CD4-positive, alpha-beta T cell treated with Interleukin-1 beta for 1 hour (primary cell): ENCODE measurements around the gene LETMD1.
"Not testable (repeated sequence)": the region's sequence is repeated elsewhere in the genome, so short reads cannot be mapped to it uniquely, and the experiment has no call there.

Source experiments
- DNase-seq, 2 donors: peaks; one replicate each; pipeline ENCODE4 v3.0.0-alpha.2; 2020 to 2022

Gene LETMD1

DNA sequence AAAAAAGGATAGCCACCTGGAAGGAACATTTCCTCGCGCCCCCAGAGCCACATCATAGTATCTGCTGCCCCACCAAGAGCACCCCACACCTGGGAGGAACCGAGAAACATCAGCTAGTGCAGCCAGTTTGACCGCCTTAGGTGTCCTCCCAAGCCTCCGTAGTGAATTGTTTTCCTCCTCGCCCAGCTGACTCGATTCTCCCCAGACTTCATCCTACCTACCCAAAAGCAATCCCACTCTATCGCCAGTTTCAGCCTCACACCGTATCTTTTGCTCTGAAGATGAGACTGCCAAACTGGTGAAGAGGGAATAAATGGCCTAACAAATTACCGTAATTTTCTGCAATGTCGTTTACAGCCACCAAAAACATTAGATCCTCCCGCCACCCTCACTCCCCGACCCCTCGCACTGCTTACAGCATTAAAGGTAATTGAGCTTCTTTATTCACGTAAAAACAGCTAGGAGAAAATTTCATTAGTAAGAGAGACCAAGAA, 20.7 kb upstream of the LETMD1 start:
- no peak for DNase-seq

GRCh38 chr12:51028126-51028812, 19.9 kb upstream of the LETMD1 start:
- DNase-seq: peak; percentile 33 to 35

GRCh38 chr12:51028813-51029150, 19.3 kb upstream of the LETMD1 start:
- no peak for DNase-seq

DNA sequence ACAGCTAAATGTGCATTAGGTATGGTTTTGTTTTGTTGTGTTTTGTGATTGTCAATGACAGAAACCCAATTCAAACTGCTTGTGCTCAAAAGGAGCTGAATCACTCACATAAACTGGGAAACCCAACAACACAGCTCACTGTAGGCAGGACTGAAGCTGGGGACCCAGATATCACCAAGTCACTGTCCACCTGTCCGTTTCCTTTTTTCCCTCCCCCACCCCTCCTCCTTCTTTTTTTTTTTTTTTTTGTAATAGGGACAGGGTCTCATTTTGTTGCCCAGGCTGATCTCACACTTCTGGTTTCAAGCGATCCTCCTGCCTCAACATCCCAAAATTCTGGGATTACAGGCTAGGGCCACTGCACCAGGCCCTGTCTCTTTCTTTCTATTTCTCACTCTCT, 15.1 kb upstream of the LETMD1 start:
- no peak for DNase-seq

GRCh38 chr12:51033457-51034089, 14.6 kb upstream of the LETMD1 start:
- DNase-seq: no peak

DNA sequence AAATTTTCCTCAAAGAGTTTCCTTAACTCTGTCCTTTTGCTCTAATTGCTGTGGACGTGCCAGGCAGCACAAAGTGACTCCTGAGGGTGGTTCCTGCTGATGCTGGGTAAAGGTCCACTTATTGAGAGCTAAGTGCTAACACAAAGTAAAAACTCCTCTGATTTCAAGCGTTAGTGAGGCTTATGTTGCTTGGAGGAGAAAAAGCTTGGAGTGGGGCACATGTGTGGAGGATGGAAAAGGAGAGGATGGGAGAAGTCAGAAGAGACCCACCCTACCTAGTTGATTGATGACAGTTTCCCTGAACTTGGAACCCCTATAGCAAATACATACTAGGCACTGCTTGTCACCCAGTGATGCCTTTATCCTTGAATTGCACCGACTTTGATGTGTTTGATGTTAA, 11.8 kb upstream of the LETMD1 start:
- DNase-seq: no peak

DNA sequence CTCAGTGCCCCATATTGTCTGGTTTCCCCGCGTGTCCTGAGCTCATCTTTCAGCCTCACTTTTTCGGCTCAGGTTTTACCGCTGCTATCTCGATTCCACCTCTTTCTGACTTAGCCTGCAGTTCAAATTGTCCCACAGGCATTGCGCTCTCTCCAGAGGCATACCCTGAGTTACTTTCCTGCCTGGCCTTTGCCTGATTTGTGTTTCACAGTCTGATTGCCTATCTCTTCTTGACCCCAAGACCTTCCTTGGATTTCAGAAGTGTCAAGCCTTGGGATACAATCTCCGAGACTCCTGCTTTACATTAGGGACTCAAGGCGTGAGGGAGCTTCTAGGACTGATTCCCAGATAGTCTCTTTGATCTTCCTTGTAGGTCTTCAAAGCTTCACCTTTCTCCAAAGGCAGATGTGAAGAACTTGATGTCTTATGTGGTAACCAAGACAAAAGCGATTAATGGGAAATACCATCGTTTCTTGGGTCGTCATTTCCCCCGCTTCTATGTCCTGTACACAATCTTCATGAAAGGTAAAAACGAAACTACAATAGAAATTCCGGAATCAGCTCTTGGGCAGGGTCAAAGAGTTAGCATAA, 629 bp downstream of the LETMD1 start:
- DNase-seq: peak in 1 of 2 donors; percentile 49

DNA sequence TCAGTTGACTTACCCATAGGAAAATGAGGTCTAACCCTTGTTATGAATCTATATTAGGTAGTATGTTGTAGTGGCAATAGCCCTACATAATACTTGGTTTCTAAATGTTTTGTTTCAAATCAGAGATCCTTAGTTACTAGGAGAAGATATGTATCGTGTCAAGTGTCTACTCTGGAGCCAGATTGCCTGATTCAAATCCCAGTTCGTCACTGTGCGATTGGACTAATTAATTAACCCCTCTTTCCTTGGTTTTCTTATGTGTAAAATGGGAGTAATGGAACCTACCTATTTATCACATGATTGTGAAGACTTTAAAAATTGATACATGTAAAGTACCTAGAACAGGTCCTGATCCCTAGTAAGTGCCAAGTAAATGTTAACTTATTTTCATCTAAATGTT, 1.4 kb downstream of the LETMD1 start:
- no peak for DNase-seq

DNA sequence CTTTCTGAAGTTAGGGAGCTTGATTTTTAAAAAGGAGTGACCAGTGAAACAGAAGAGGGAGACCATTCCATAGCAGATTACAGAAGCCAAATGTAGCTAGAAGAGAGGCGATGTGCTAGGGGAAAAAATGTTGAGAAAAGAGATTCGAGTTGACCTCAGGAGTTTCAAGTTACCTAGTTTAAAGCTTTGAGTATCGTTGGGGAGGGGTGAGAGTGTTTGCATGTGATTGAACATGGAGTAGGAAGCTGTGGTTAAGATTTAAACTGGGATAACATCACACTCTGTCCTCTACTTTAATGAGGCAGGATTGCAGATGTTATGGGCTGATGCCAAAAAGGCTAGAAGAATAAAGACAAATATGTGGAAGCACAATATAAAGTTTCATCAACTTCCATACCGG, 3.7 kb downstream of the LETMD1 start:
- DNase-seq: no peak

DNA sequence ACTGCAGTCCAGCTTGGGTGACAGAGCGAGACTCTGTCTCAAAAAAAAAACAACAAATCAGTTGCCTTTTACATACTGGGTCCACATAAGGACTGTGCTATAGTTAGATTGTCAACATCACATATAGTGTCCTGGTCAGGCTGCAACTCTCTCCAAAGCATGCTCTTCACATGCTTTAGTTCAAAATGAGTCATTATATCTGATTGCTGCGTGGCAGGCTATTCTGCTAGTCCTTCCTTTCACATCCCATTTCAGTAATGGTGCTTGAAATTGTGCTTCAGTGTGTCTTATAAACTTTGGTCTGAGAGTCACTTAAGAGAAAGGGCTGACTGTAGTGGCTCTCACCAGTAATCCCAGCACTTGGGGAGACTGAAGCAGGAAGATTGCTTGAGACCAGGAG, 6.9 kb downstream of the LETMD1 start:
- DNase-seq: no peak

GRCh38 chr12:51056242-51056641, 8.1 kb downstream of the LETMD1 start:
- peak in 1 of 2 donors; percentile 2 for DNase-seq

DNA sequence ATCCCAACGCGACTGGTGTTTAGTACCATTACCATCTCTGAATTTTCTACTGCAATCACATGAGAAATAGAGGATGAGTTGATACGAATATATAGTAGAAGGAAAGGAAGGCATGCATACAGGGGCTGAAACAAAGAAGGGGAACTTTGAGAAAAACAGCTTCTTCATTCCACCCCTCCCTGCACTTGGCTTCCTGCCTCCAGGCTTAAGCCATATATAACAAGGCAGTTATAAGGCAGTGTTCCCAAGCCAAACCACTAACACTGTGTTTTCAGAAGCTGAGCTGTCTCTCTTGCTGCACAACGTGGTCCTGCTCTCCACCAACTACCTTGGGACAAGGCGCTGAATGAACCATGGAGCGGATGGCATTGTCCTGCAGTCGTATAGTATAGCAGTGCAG, 11.0 kb downstream of the LETMD1 start:
- DNase-seq: no peak

DNA sequence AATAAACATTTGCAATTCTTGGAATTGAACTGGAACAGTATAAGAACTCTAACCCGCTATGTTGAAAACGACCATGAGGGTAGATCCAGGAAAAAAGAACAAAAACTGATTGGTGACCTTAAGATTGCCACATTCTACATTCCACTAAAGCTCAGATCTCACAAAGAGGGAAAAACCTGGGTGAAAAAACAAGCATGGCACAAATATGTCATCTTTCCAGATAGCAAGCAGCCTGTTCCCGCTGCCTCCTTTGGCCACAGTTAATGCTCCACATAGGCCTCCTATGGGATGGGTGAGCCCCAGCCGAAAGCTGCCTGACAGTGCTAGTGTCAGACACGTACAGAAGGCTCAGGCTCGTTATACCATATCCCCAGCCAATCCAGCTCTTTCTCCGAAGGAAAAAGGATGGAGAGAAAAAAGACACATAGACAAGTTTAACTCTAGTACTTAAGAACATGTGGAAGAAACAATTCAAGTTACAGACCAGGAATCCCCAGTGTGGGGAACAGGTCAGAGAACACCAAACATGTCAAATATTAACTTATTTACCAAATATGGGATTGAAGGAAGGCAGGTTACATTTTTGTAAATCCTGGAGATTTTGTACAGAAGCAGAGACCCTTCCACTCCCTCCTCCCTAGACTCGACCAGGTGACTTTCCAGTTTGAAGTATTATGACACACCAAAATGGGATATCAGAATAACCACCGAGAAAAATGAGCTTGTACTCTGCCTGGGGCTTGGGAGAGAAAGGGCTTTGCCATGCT, 14.7 kb downstream of the LETMD1 start:
- no peak for DNase-seq

- DNase-seq: no peak
Observed at GRCh38 chr12:51065530-51065929, 17.4 kb downstream of the LETMD1 start.

GRCh38 chr12:51067229-51067628, 19.1 kb downstream of the LETMD1 start:
- no peak for DNase-seq

GRCh38 chr12:51067771-51068170, 19.6 kb downstream of the LETMD1 start:
- DNase-seq: no peak

GRCh38 chr12:51070004-51070403, 21.9 kb downstream of the LETMD1 start:
- DNase-seq: no peak

DNA sequence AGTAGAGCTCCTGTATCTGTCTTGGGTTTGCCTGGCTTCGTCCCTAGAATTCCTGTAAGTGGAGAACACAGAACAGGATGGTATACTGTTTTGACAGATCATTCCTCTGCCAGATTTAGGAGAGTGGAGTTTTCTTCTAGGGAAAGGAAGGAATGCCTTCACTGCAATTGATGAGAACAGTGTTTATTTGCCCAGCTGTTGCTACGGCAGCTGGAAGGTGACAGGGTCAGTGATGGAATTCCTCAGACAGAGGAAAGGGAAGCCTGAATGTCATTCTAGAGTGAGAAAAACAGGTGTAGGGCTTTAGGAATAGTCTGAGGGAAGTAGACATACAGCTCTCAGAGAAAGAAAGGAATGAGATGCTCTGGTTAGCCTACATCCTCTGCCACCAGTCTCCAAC, 23.5 kb downstream of the LETMD1 start:
- no peak for DNase-seq

GRCh38 chr12:51075390-51075789, 27.3 kb downstream of the LETMD1 start:
- no peak for DNase-seq

GRCh38 chr12:51076236-51076930, 28.3 kb downstream of the LETMD1 start:
- no peak for DNase-seq

DNA sequence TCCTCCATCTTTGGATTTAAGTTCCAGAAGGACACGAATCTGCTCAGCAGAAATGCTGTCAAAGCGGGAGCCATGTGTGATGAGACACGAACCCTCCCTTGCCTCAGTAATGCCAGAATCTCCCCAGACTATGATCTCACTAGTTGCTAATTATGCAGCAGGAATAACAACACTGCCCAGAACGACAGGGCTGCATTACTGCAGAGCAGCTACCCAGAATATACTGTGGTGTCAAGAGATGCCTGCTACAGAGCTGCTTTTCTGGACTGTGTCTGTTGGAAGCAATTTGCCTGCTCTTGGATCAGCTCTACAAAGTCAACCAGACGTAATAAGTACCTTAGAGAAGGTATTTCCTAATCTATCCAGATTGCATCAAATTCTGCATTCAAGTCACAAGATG, 29.8 kb downstream of the LETMD1 start:
- no peak for DNase-seq

DNA sequence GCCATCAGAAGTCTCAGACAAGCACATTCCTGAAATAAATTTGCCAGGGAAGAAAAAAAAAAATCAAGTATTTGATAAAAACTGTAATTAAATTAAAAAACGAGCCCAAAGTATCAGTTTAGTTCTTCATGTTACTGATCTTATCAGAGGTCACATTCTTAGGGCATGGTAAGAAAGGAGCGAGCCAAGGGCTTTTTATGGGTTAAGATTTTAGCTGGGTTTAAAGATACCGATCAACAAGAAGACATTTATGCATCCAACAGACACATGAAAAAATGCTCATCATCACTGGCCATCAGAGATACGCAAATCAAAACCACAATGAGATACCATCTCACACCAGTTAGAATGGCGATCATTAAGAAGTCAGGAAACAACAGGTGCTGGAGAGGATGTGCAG, 30.2 kb downstream of the LETMD1 start:
- not testable (repeated sequence) for DNase-seq

DNA sequence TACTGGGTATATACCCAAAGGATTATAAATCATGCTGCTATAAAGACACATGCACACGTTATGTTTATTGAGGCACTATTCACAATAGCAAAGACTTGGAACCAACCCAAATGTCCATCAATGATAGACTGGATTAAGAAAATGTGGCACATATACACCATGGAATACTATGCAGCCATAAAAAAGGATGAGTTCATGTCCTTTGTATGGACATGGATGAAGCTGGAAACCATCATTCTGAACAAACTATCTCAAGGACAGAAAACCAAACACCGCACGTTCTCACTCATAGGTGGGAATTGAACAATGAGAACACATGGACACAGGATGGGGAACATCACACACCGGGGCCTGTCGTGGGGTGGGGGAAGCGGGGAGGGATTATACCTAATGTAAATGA, 30.7 kb downstream of the LETMD1 start:
- not testable (repeated sequence) for DNase-seq
